Spleen (tissue), 11 donors: ENCODE measurements around the gene CHKA. TPM values are rescaled to one million over a fixed set of nuclear protein-coding genes. Genes with fewer than 3 reads are reported as not detected.

Experiments
- DNase-seq: peaks from one replicate; pipeline ENCODE4 v3.0.0-alpha.2; 2020
- H3K27ac ChIP-seq, 8 donors: fragments of 200-600 bp; sonication (generic) in 7 of 8; 1 replicate in 4 of 8; 2 replicates in 4 of 8; pipeline versions ENCODE4 v1.5.0 to v1.8.0; 2016 to 2021; ENCODE audit warnings: inconsistent platforms in 4 of 8, mild to moderate bottlenecking in 4 of 8, moderate library complexity in 1 of 8
- H3K27me3 ChIP-seq, 7 donors: fragments of 200-600 bp; sonication (generic) in 6 of 7; replicated peaks in 1 of 7; 1 replicate in 4 of 7; 2 replicates in 3 of 7; pipeline versions ENCODE4 v1.5.0 to v1.8.0; 2016 to 2021; ENCODE audit warnings: inconsistent platforms in 3 of 7, mild to moderate bottlenecking in 1 of 7
- H3K36me3 ChIP-seq, 6 donors: fragments of 200-600 bp; sonication (generic) in 5 of 6; 1 replicate in 4 of 6; 2 replicates in 2 of 6; pipeline versions ENCODE4 v1.5.0 to v1.8.0; 2016 to 2021; ENCODE audit warnings: inconsistent platforms in 2 of 6
- H3K4me1 ChIP-seq, 6 donors: fragments of 200-600 bp; sonication (generic) in 5 of 6; 1 replicate in 3 of 6; 2 replicates in 3 of 6; pipeline versions ENCODE4 v1.5.0 to v1.8.0; 2016 to 2021; ENCODE audit warnings: inconsistent platforms in 3 of 6
- H3K4me3 ChIP-seq, 8 donors: fragments of 200-600 bp; sonication (generic) in 7 of 8; 1 replicate in 4 of 8; 2 replicates in 4 of 8; pipeline versions ENCODE4 v1.5.0 to v1.8.0; 2016 to 2021; ENCODE audit warnings: inconsistent platforms in 4 of 8, mild to moderate bottlenecking in 4 of 8, moderate library complexity in 2 of 8
- H3K9me3 ChIP-seq, 8 donors: fragments of 200-600 bp; sonication (generic) in 7 of 8; 1 replicate in 4 of 8; 2 replicates in 4 of 8; pipeline versions ENCODE4 v1.5.0 to v1.8.0; 2016 to 2021; ENCODE audit warnings: inconsistent platforms in 4 of 8
- POLR2A ChIP-seq, 3 donors: fragments of 450-650 bp; IDR thresholded peaks; one replicate each; pipeline ENCODE4 v1.5.1; 2017; ENCODE audit warnings: antibody characterized with exemption in 3 of 3, mild to moderate bottlenecking in 1 of 3
- POLR2AphosphoS5 ChIP-seq, 3 donors: sonication (generic); formaldehyde crosslinking; IDR thresholded peaks; one replicate each; pipeline ENCODE4 v1.5.1; 2017; ENCODE audit warnings: antibody characterized with exemption in 3 of 3
- WGBS, 5 donors: extraction: QIAGEN DNeasy Blood & Tissue Kit in 3 of 5; methylation state at CpG; one replicate each; pipeline versions ENCODE4 v1.1.5 to v1.1.7; 2013 to 2018; 5-methylcytosine and 5-hydroxymethylcytosine counted together
- intact Hi-C: fragments of 100-400 bp; cut with DNase I; formaldehyde crosslinking; loops from one replicate; pipeline ENCODE4 v1.15.0; 2023; ENCODE audit warnings: low total_unique reads
- polyA plus RNA-seq, 3 donors: library from polyadenylated mRNA; stranded (reverse); fragments of 200-250 nt; gene quantifications; one replicate each; pipeline ENCODE4 v1.2.1, GENCODE V29; 2013
- total RNA-seq, 7 donors: library from RNA; depleted of rRNA in 3 of 7; stranded (reverse); fragments of >200 nt in 3 of 7; fragmentation: NEBNext Ultra II Directional in 4 of 7; extraction: Animal tissue kit (Norgen Biotek cat#: 25700) in 4 of 7; gene quantifications; one replicate each; pipeline versions ENCODE4 v1.1.0 to v1.2.1, GENCODE V29; 2016 to 2021
- TF ChIP-seq, protein P1 (sequence below), 11 experiments: fragments of 200-600 bp in 7 of 11; fragments of 450-650 bp in 4 of 11; sonication (generic) in 4 of 11; IDR thresholded peaks in 8 of 11; conservative IDR thresholded peaks in 3 of 11; 1 replicate in 7 of 11; 2 replicates in 4 of 11; pipeline versions ENCODE4 v1.4.0 to v1.8.0; 2016 to 2021; ENCODE audit warnings: antibody characterized with exemption in 11 of 11, inconsistent platforms in 4 of 11, mild to moderate bottlenecking in 1 of 11
- donor health status: healthy with polysubstance abuse.
- donor health status: DM: no; HTN: no; CAD: no; lungs with moderate emphysema.
- donor health status: DM: no; HTN: no; CAD: no.
- donor health status: Bipolar disorder and iron deficiency.
- donor health status: healthy.
- donor health status: DM: no; HTN: no; CAD: no.
- donor health status: DM: yes; HTN: yes; CAD: no.

CHKA gene
- total and polyA plus RNA-seq, 10 donors: 19.7 to 76.1 (median 33.4) TPM

GRCh38 chr11:68043349-68044144, 77.6 kb downstream of the CHKA start:
- Histone ChIP-seq H3K4me3 (no peak overlapping the region), H3K4me1 (peaks cover 14 to 50% (median 38%) of the 10 kb centered on the region in 6 donors), H3K9me3 (no peaks in the 10 kb centered on the region), H3K27ac (peak overlapping the region in 1 of 8 donors; percentile 97), H3K27me3 (no peaks in the 10 kb centered on the region), H3K36me3 (peaks cover 0 to 76% (median 71%) of the 10 kb centered on the region in 6 donors)
- intact Hi-C loops: no loop called here
- peak in 1 of 3 donors; percentile 4 for TF ChIP-seq POLR2AphosphoS5 (IDR thresholded peaks at IDR 0.05)
- no peak for TF ChIP-seq POLR2A (IDR thresholded peaks at IDR 0.05)
- 87 to 93% (median 92%) methylated on average over 19 to 36 of the region's 36 CpGs for WGBS, 5 donors
- peak; percentile 75 for DNase-seq

GRCh38 chr11:68043029-68043348, 78.2 kb downstream of the CHKA start:
- Histone ChIP-seq H3K4me1 (peaks cover 19 to 56% (median 43%) of the 10 kb centered on the region in 6 donors), H3K4me3 (no peak overlapping the region), H3K27ac (peak overlapping the region in 1 of 8 donors; percentile 97), H3K27me3 (no peaks in the 10 kb centered on the region), H3K36me3 (peaks cover 0 to 71% (median 66%) of the 10 kb centered on the region in 6 donors), H3K9me3 (no peaks in the 10 kb centered on the region)
- 84 to 93% (median 86%) methylated on average over 3 to 8 of the region's 8 CpGs for WGBS, 5 donors
- no peak for DNase-seq
- TF ChIP-seq POLR2AphosphoS5 (IDR thresholded peaks at IDR 0.05) (peak in 1 of 3 donors; percentile 21), POLR2A (IDR thresholded peaks at IDR 0.05) (no peak)
- TF ChIP-seq, protein P1, sequence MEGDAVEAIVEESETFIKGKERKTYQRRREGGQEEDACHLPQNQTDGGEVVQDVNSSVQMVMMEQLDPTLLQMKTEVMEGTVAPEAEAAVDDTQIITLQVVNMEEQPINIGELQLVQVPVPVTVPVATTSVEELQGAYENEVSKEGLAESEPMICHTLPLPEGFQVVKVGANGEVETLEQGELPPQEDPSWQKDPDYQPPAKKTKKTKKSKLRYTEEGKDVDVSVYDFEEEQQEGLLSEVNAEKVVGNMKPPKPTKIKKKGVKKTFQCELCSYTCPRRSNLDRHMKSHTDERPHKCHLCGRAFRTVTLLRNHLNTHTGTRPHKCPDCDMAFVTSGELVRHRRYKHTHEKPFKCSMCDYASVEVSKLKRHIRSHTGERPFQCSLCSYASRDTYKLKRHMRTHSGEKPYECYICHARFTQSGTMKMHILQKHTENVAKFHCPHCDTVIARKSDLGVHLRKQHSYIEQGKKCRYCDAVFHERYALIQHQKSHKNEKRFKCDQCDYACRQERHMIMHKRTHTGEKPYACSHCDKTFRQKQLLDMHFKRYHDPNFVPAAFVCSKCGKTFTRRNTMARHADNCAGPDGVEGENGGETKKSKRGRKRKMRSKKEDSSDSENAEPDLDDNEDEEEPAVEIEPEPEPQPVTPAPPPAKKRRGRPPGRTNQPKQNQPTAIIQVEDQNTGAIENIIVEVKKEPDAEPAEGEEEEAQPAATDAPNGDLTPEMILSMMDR (IDR thresholded peaks at IDR 0.05 in 8 of 11, conservative IDR thresholded peaks at IDR 0.05 in 3 of 11): no peak
- intact Hi-C loops: no loop called here

DNA sequence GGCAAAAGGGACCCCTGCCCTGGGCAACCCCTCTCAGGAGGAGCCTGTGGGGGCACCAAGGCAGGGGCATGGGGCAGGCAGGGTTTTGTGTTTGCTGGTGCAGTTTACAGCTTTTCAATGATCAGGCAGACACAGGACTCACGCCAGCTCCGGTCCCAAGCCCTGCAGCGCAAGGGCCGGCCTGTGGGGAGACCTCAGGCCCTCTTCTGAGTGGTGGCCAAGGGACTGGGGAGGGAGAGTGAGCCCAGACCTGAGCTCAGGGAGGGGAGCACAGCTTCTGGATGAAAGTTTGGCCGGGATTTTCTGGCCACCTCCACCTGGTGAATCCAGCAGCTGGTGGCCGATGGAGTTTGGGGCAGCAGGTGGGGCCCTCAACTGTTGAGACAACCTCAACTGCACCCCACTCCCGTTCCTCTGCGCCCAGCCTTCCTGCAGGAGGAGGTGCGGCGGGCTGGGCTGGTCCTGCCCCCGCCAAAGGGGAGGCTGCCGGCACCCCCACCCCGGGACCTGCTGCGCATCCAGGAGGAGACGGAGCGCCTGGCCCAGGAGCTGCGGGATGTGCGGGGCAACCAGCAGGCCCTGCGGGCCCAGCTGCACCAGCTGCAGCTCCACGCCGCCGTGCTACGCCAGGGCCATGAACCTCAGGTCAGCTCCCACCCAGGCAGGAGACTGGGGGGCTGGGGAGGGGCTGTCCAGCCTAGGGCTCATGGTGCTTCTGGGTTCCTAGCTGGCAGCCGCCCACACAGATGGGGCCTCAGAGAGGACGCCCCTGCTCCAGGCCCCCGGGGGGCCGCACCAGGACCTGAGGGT, 78.8 kb downstream of the CHKA start:
- intact Hi-C loops: no loop called here
- peak; percentile 81 for DNase-seq
- Histone ChIP-seq H3K36me3 (peaks cover 0 to 65% (median 60%) of the 10 kb centered on the region in 6 donors), H3K27ac (peak overlapping the region in 3 of 8 donors; percentile 94 to 97 (median 97)), H3K4me1 (peaks cover 25 to 61% (median 49%) of the 10 kb centered on the region in 6 donors), H3K27me3 (no peaks in the 10 kb centered on the region), H3K9me3 (no peaks in the 10 kb centered on the region), H3K4me3 (no peak overlapping the region)
- WGBS, 5 donors: 91 to 96% (median 93%) methylated on average over 17 to 27 of the region's 27 CpGs
- TF ChIP-seq POLR2A (IDR thresholded peaks at IDR 0.05) (no peak), POLR2AphosphoS5 (IDR thresholded peaks at IDR 0.05) (no peak)
- TF ChIP-seq, protein P1 (IDR thresholded peaks at IDR 0.05 in 8 of 11, conservative IDR thresholded peaks at IDR 0.05 in 3 of 11): no peak

- peak overlapping the region in 6 of 8 donors; percentile 85 to 97 (median 94) for H3K27ac ChIP-seq
- no peaks in the 10 kb centered on the region for H3K9me3 ChIP-seq
- peaks cover 0 to 58% (median 55%) of the 10 kb centered on the region in 6 donors for H3K36me3 ChIP-seq
- TF ChIP-seq POLR2AphosphoS5 (IDR thresholded peaks at IDR 0.05): no peak
- TF ChIP-seq, protein P1 (IDR thresholded peaks at IDR 0.05 in 8 of 11, conservative IDR thresholded peaks at IDR 0.05 in 3 of 11): no peak
- TF ChIP-seq POLR2A (IDR thresholded peaks at IDR 0.05): no peak
- H3K4me1 ChIP-seq: peaks cover 31 to 68% (median 56%) of the 10 kb centered on the region in 6 donors
- peak overlapping the region in 2 of 8 donors; percentile 82 to 97 for H3K4me3 ChIP-seq
- DNase-seq: no peak
- no peaks in the 10 kb centered on the region for H3K27me3 ChIP-seq
- intact Hi-C loops: no loop called here
- WGBS, 5 donors: 73 to 84% (median 82%) methylated on average over 11 to 12 of the region's 12 CpGs
Measured at GRCh38 chr11:68041617-68042218, 79.5 kb downstream of the CHKA start.
